GM06990 (cell line): Measurements from ENCODE around the gene PSMA7.
"Not testable (repeated sequence)": the region's sequence is repeated elsewhere in the genome, so short reads cannot be mapped to it uniquely, and the experiment has no call there.

Experiments used
- DNase-seq: peaks from one replicate; pipeline ENCODE4 v3.0.0-alpha.2; 2011; ENCODE audit not compliant: insufficient read length; ENCODE audit errors: extremely low read depth
- H3K27me3 ChIP-seq: replicated peaks from 2 replicates; pipeline ENCODE4 v1.6.0; 2011; ENCODE audit warnings: low read length; ENCODE audit not compliant: control insufficient read depth, insufficient read depth
- H3K36me3 ChIP-seq: 2 replicates; pipeline ENCODE4 v1.5.1; 2011; ENCODE audit warnings: low read length; ENCODE audit not compliant: control insufficient read depth, insufficient read depth
- H3K4me3 ChIP-seq: replicated peaks from 2 replicates; pipeline ENCODE4 v1.5.1; 2011; ENCODE audit warnings: low read depth, mild to moderate bottlenecking, control low read depth, low read length
- TF ChIP-seq, protein P1 (sequence below): IDR thresholded peaks from 2 replicates; pipeline ENCODE4 v1.5.1; 2011; ENCODE audit warnings: low read length, control low read depth, mild to moderate bottlenecking, inconsistent platforms; ENCODE audit not compliant: insufficient read depth, poor library complexity, severe bottlenecking

Gene PSMA7

DNA sequence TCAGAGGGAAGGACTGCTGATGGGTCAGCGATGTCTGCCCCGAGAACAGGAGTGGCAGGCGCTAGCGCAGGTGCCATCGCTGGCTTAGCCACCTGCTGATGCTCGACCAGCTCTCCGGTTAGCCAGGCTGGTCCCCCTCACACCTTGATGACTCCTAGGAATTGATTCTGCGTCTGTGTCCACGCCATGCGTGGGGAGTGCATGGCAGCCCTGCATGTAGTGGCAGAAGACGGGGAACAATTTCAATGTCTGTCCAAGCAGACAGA lies 7.0 kb upstream of the PSMA7 start:
- Histone ChIP-seq H3K4me3 (no peak overlapping the region), H3K27me3 (no peaks in the 10 kb centered on the region), H3K36me3 (peaks cover 2% of the 10 kb centered on the region; the same call in 1 of the 2 replicates)
- TF ChIP-seq, protein P1, sequence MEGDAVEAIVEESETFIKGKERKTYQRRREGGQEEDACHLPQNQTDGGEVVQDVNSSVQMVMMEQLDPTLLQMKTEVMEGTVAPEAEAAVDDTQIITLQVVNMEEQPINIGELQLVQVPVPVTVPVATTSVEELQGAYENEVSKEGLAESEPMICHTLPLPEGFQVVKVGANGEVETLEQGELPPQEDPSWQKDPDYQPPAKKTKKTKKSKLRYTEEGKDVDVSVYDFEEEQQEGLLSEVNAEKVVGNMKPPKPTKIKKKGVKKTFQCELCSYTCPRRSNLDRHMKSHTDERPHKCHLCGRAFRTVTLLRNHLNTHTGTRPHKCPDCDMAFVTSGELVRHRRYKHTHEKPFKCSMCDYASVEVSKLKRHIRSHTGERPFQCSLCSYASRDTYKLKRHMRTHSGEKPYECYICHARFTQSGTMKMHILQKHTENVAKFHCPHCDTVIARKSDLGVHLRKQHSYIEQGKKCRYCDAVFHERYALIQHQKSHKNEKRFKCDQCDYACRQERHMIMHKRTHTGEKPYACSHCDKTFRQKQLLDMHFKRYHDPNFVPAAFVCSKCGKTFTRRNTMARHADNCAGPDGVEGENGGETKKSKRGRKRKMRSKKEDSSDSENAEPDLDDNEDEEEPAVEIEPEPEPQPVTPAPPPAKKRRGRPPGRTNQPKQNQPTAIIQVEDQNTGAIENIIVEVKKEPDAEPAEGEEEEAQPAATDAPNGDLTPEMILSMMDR, result no peak
- DNase-seq, result no peak

DNA sequence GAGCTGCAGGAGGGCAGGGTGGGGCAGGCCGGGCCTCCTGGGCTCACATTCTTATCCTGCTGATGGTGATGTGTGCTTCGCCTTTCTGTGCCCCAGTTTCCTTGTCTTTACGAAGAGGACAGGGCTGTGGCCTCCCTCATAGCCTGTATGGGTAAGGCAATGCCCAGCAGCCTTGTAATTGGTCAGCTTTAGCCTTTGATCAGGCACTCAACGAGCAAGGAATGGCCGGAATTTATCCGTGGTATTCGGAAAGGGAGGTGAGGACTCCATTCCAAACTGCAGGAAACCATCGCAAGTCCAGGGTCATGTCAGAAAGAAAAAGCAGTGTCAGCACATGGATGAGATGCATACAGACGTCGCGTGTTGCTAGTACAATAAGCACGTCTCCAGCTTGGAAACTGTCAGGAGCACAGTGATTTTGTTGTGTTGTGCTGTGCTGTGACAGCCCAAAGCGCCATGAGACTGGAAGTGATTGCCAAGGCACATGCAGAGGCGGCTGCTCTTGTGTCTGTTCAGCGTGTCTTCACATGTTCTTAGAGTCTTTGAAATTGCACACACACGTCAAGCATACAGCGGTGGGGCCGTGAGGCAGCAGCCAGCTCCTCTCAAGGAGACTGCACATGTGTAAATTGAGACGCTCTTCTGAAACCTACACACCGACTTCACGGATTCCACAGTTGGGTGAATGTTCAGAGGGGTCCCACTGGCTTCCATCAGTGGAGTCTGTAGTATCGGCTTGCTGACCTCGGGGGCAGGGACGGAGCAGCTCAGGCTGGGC lies 6.5 kb upstream of the PSMA7 start:
- H3K4me3 ChIP-seq, result no peak overlapping the region
- no peak for DNase-seq
- no peaks in the 10 kb centered on the region for H3K27me3 ChIP-seq
- TF ChIP-seq, protein P1, result no peak
- peaks cover 2% of the 10 kb centered on the region; the same call in 1 of the 2 replicates for H3K36me3 ChIP-seq

DNA sequence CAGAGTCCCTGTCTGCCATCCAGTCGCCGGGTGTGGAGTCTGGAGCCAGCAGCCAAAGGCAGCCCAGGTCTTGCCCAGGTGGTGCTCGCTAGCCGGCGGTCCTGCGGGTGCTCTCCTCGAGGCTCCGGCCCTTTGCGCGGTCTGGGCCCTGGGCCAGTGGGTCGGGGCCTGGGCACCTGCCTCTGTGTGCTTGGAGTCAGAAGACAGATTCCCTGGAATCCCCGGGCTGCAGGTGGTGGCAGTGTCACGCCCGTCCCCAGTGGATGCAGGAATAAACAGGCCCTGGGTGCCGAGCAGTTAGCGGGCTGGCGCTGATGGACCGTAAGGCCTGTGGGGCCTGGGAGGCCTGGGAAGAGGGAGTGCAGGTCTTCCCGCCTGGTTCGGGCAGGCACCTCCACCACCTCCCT lies 5.7 kb upstream of the PSMA7 start:
- TF ChIP-seq, protein P1, result no peak
- DNase-seq, result no peak
- H3K27me3 ChIP-seq, result no peaks in the 10 kb centered on the region

DNA sequence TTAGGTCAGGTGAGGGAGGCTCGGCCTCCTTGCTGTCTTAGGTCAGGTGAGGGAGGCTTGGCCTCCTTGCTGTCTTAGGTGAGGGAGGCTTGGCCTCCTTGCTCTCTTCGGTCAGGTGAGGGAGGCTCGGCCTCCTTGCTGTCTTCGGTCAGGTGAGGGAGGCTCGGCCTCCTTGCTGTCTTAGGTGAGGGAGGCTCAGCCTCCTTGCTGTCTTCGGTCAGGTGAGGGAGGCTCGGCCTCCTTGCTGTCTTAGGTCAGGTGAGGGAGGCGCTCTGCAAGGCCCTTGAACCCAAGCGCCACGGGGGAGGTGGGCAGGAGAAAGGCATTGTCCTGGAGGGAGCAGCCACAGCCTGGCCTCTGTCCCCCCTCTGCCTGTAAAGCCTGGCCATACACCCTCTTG lies 5.2 kb upstream of the PSMA7 start:
- not testable (repeated sequence) for H3K4me3 ChIP-seq, H3K27me3 ChIP-seq, H3K36me3 ChIP-seq, DNase-seq

More for the DNA sequence above, 5.7 kb upstream of the PSMA7 start:
- H3K4me3 ChIP-seq, result no peak overlapping the region
- no peaks in the 10 kb centered on the region; the same call in 1 of the 2 replicates for H3K36me3 ChIP-seq

DNA sequence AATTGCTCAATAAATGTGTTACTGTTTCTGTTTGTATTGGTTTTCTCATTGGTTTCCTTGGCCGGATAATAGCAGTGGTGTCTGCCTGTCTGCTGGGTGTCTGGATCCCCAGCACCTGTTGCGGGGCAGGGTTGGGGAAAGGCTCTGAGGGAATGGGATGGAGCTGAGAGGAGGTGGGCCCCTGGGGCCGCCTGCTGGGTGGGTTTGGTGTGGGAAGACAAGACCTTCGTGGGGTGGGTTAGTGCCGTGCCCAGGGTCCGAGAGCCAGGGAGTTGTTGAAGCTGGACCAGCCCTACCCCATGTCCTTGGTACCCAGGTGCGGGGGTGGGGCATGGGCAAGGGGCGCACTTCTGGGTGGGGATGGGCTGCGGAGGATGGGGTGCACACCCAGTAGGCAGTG lies 4.3 kb upstream of the PSMA7 start:
- H3K36me3 ChIP-seq, result no peaks in the 10 kb centered on the region; the same call in 1 of the 2 replicates
- no peaks in the 10 kb centered on the region for H3K27me3 ChIP-seq
- H3K4me3 ChIP-seq, result no peak overlapping the region
- TF ChIP-seq, protein P1, result no peak
- no peak for DNase-seq

DNA sequence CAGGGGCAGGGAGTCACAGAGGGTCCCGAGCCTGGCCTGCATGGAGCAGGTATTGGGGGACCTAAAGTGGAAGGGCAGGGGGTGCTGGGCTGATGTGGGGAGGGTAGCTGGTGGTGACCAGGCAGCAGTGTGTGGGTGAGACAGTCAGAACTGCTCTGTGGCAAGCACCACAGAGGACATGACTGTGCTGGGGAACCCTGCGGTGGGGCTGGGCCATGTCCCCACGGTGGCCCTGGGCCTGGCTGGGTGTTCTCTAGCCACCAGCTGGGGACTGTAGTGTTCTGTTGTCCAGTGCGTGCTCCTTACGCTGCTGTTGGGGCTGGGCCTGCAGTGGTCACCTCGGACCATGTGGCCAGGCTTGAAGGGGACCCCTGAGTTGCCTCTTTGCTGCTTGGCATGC lies 3.9 kb upstream of the PSMA7 start:
- no peaks in the 10 kb centered on the region; the same call in 1 of the 2 replicates for H3K36me3 ChIP-seq
- DNase-seq, result no peak
- H3K4me3 ChIP-seq, result no peak overlapping the region
- no peaks in the 10 kb centered on the region for H3K27me3 ChIP-seq
- TF ChIP-seq, protein P1, result no peak
